Measurements from ENCODE around the gene ZNF385B. TPM values are rescaled to one million over a fixed set of nuclear protein-coding genes. Genes with fewer than 3 reads are reported as not detected.

ZNF385B gene
- total and polyA plus RNA-seq, 4 donors = 3.0 to 7.2 (median 3.9) TPM

- DNase-seq (ENCODE audit: low spot score) = no peak
- no peaks in the 10 kb centered on the region for H3K9me3 ChIP-seq (ENCODE audit: control insufficient read depth in 4 of 4, low read length in 3 of 4)
- H3K9ac ChIP-seq (ENCODE audit: low read depth in 1 of 2, low read length in 2 of 2) = no peak overlapping the region
- H3K4me1 ChIP-seq (ENCODE audit: control insufficient read depth in 4 of 4, insufficient read depth in 4 of 4, low read length in 3 of 4) = peaks cover 0 to 1% (median 0%) of the 10 kb centered on the region in 4 donors
- no peaks in the 10 kb centered on the region for H3K27me3 ChIP-seq (ENCODE audit: control insufficient read depth in 4 of 4, insufficient read depth in 4 of 4, low read length in 3 of 4)
- no peak for TF ChIP-seq RXRA (IDR thresholded peaks at IDR 0.05)
- TF ChIP-seq HNF4A (conservative IDR thresholded peaks at IDR 0.05) = no peak
- no peak for TF ChIP-seq HNF4G (IDR thresholded peaks at IDR 0.05)
- TF ChIP-seq, protein P1, sequence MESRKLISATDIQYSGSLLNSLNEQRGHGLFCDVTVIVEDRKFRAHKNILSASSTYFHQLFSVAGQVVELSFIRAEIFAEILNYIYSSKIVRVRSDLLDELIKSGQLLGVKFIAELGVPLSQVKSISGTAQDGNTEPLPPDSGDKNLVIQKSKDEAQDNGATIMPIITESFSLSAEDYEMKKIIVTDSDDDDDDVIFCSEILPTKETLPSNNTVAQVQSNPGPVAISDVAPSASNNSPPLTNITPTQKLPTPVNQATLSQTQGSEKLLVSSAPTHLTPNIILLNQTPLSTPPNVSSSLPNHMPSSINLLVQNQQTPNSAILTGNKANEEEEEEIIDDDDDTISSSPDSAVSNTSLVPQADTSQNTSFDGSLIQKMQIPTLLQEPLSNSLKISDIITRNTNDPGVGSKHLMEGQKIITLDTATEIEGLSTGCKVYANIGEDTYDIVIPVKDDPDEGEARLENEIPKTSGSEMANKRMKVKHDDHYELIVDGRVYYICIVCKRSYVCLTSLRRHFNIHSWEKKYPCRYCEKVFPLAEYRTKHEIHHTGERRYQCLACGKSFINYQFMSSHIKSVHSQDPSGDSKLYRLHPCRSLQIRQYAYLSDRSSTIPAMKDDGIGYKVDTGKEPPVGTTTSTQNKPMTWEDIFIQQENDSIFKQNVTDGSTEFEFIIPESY (IDR thresholded peaks at IDR 0.05) = no peak
- no peak for TF ChIP-seq EGR1 (IDR thresholded peaks at IDR 0.05; ENCODE audit: low read depth in 2 of 2)
- 96% methylated on average over 1 of the region's 1 CpG for WGBS
- H3K4me3 ChIP-seq (ENCODE audit: low read depth in 1 of 3, low read length in 3 of 3) = no peak overlapping the region
- no peak overlapping the region for H3K27ac ChIP-seq (ENCODE audit: low read depth in 1 of 2, low read length in 2 of 2)
- no peaks in the 10 kb centered on the region for H3K36me3 ChIP-seq (ENCODE audit: control insufficient read depth in 4 of 4, insufficient read depth in 3 of 4, low read depth in 1 of 4, low read length in 3 of 4)
Measured at GRCh38 chr2:179812501-179812900, 48.9 kb downstream of the ZNF385B start.

- no peak for DNase-seq (ENCODE audit: low spot score)
- Histone ChIP-seq H3K9me3 (ENCODE audit: control insufficient read depth in 4 of 4, low read length in 3 of 4) (no peaks in the 10 kb centered on the region), H3K27me3 (ENCODE audit: control insufficient read depth in 4 of 4, insufficient read depth in 4 of 4, low read length in 3 of 4) (no peaks in the 10 kb centered on the region), H3K36me3 (ENCODE audit: control insufficient read depth in 4 of 4, insufficient read depth in 3 of 4, low read depth in 1 of 4, low read length in 3 of 4) (no peaks in the 10 kb centered on the region), H3K4me1 (ENCODE audit: control insufficient read depth in 4 of 4, insufficient read depth in 4 of 4, low read length in 3 of 4) (no peaks in the 10 kb centered on the region), H3K27ac (ENCODE audit: low read depth in 1 of 2, low read length in 2 of 2) (no peak overlapping the region), H3K4me3 (ENCODE audit: low read depth in 1 of 3, low read length in 3 of 3) (no peak overlapping the region), H3K9ac (ENCODE audit: low read depth in 1 of 2, low read length in 2 of 2) (no peak overlapping the region)
- TF ChIP-seq RAD21 (IDR thresholded peaks at IDR 0.05) = no peak
- TF ChIP-seq HNF4A (conservative IDR thresholded peaks at IDR 0.05) = no peak
Measured at GRCh38 chr2:179811042-179811441, 50.4 kb downstream of the ZNF385B start.

- H3K4me3 ChIP-seq (ENCODE audit: low read depth in 1 of 3, low read length in 3 of 3) = no peak overlapping the region
- no peaks in the 10 kb centered on the region for H3K27me3 ChIP-seq (ENCODE audit: control insufficient read depth in 4 of 4, insufficient read depth in 4 of 4, low read length in 3 of 4)
- H3K4me1 ChIP-seq (ENCODE audit: control insufficient read depth in 4 of 4, insufficient read depth in 4 of 4, low read length in 3 of 4) = no peaks in the 10 kb centered on the region
- H3K9me3 ChIP-seq (ENCODE audit: control insufficient read depth in 4 of 4, low read length in 3 of 4) = no peaks in the 10 kb centered on the region
- no peak overlapping the region for H3K9ac ChIP-seq (ENCODE audit: low read depth in 1 of 2, low read length in 2 of 2)
- TF ChIP-seq SP1 (IDR thresholded peaks at IDR 0.05) = no peak
- no peak for TF ChIP-seq HNF4G (IDR thresholded peaks at IDR 0.05)
- no peak for TF ChIP-seq JUND (IDR thresholded peaks at IDR 0.05)
- TF ChIP-seq TAF1 (conservative IDR thresholded peaks at IDR 0.05) = no peak
- TF ChIP-seq NR2F2 (IDR thresholded peaks at IDR 0.05) = no peak
- no peak for TF ChIP-seq GABPA (IDR thresholded peaks at IDR 0.05 in 1 of 2, conservative IDR thresholded peaks at IDR 0.05 in 1 of 2)
- TF ChIP-seq YY1 (IDR thresholded peaks at IDR 0.05) = no peak
- no peak for TF ChIP-seq HNF4A (conservative IDR thresholded peaks at IDR 0.05)
- TF ChIP-seq, protein P1 (IDR thresholded peaks at IDR 0.05) = no peak
- no peak for TF ChIP-seq ATF3 (IDR thresholded peaks at IDR 0.05)
- no peak for TF ChIP-seq RAD21 (IDR thresholded peaks at IDR 0.05)
- no peak for TF ChIP-seq RXRA (IDR thresholded peaks at IDR 0.05)
- TF ChIP-seq, protein P2, sequence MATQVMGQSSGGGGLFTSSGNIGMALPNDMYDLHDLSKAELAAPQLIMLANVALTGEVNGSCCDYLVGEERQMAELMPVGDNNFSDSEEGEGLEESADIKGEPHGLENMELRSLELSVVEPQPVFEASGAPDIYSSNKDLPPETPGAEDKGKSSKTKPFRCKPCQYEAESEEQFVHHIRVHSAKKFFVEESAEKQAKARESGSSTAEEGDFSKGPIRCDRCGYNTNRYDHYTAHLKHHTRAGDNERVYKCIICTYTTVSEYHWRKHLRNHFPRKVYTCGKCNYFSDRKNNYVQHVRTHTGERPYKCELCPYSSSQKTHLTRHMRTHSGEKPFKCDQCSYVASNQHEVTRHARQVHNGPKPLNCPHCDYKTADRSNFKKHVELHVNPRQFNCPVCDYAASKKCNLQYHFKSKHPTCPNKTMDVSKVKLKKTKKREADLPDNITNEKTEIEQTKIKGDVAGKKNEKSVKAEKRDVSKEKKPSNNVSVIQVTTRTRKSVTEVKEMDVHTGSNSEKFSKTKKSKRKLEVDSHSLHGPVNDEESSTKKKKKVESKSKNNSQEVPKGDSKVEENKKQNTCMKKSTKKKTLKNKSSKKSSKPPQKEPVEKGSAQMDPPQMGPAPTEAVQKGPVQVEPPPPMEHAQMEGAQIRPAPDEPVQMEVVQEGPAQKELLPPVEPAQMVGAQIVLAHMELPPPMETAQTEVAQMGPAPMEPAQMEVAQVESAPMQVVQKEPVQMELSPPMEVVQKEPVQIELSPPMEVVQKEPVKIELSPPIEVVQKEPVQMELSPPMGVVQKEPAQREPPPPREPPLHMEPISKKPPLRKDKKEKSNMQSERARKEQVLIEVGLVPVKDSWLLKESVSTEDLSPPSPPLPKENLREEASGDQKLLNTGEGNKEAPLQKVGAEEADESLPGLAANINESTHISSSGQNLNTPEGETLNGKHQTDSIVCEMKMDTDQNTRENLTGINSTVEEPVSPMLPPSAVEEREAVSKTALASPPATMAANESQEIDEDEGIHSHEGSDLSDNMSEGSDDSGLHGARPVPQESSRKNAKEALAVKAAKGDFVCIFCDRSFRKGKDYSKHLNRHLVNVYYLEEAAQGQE (IDR thresholded peaks at IDR 0.05) = no peak
- TF ChIP-seq EGR1 (IDR thresholded peaks at IDR 0.05; ENCODE audit: low read depth in 2 of 2) = no peak
- no peak for TF ChIP-seq FOXA2 (IDR thresholded peaks at IDR 0.05)
- no peaks in the 10 kb centered on the region for H3K36me3 ChIP-seq (ENCODE audit: control insufficient read depth in 4 of 4, insufficient read depth in 3 of 4, low read depth in 1 of 4, low read length in 3 of 4)
- DNase-seq (ENCODE audit: low spot score) = no peak
- no peak overlapping the region for H3K27ac ChIP-seq (ENCODE audit: low read depth in 1 of 2, low read length in 2 of 2)
- WGBS = 96% methylated on average over 4 of the region's 4 CpGs
Measured at GRCh38 chr2:179809606-179810005, 51.8 kb downstream of the ZNF385B start.
